ENCODE measurements around the gene INTS11.

Gene INTS11

GRCh38 chr1:1309251-1310108 lies 15.0 kb downstream of the INTS11 start:
- no peak for TF ChIP-seq CTCF (IDR thresholded peaks at IDR 0.05; ENCODE audit: borderline replicate concordance, insufficient read depth, low read depth, low read length)
- H3K4me3 ChIP-seq (ENCODE audit: low read depth, low read length) = peak overlapping the region; percentile 92

- peak overlapping the region; percentile 92 for H3K4me3 ChIP-seq (ENCODE audit: low read depth, low read length)
- no peak for TF ChIP-seq CTCF (IDR thresholded peaks at IDR 0.05; ENCODE audit: borderline replicate concordance, insufficient read depth, low read depth, low read length)
Observed at GRCh38 chr1:1308756-1309250, 15.7 kb downstream of the INTS11 start.

GRCh38 chr1:1307923-1308755 lies 16.3 kb downstream of the INTS11 start, which contains the start of the genes ACAP3 and PUSL1:
Gene ACAP3 (minus strand): TSS chr1:1307930. CDS start chr1:1307815, 115 bp downstream.
Gene PUSL1 (plus strand): TSS chr1:1308597. CDS start chr1:1308644, 47 bp downstream.
- peak within 1 kb of the TSS; percentile 92 for H3K4me3 ChIP-seq (ENCODE audit: low read depth, low read length)

GRCh38 chr1:1307261-1307922 lies 17.1 kb downstream of the INTS11 start:
- peak overlapping the region; percentile 83 for H3K4me3 ChIP-seq (ENCODE audit: low read depth, low read length)
- no peak for TF ChIP-seq CTCF (IDR thresholded peaks at IDR 0.05; ENCODE audit: borderline replicate concordance, insufficient read depth, low read depth, low read length)

More at GRCh38 chr1:1307923-1308755, 16.3 kb downstream of the INTS11 start, which contains the start of the genes ACAP3 and PUSL1:
- no peak for TF ChIP-seq CTCF (IDR thresholded peaks at IDR 0.05; ENCODE audit: borderline replicate concordance, insufficient read depth, low read depth, low read length)

GRCh38 chr1:1306661-1307260 lies 17.7 kb downstream of the INTS11 start:
- peak overlapping the region; percentile 83 for H3K4me3 ChIP-seq (ENCODE audit: low read depth, low read length)
- TF ChIP-seq CTCF (IDR thresholded peaks at IDR 0.05; ENCODE audit: borderline replicate concordance, insufficient read depth, low read depth, low read length) = no peak

GRCh38 chr1:1306070-1306660 lies 18.3 kb downstream of the INTS11 start:
- TF ChIP-seq CTCF (IDR thresholded peaks at IDR 0.05; ENCODE audit: borderline replicate concordance, insufficient read depth, low read depth, low read length) = peak; percentile 37; the same call in 1 of the 2 replicates

More at GRCh38 chr1:1306070-1306660, 18.3 kb downstream of the INTS11 start:
- H3K4me3 ChIP-seq (ENCODE audit: low read depth, low read length) = peak overlapping the region; percentile 41

Data from GM12875 (cell line).